Muscle of leg (tissue), 11 donors: Measurements from ENCODE around the gene ATP6V1B1. TPM values are rescaled to one million over a fixed set of nuclear protein-coding genes. Genes with fewer than 3 reads are reported as not detected.
A peak's percentile ranks its signal among the peaks of the same experiment; 100 is the strongest.

ENCODE experiments used
- DNase-seq: peaks from one replicate; pipeline ENCODE4 v3.0.0; 2013
- H3K27ac ChIP-seq: one replicate; pipeline ENCODE4 v1.5.1; 2013; ENCODE audit warnings: mild to moderate bottlenecking, low read length, control low read depth
- H3K27me3 ChIP-seq: one replicate; pipeline ENCODE4 v1.6.1; 2013; ENCODE audit warnings: low read length; ENCODE audit not compliant: control insufficient read depth, insufficient read depth
- H3K36me3 ChIP-seq: one replicate; pipeline ENCODE4 v1.6.1; 2013; ENCODE audit warnings: low read length; ENCODE audit not compliant: control insufficient read depth, insufficient read depth
- H3K4me1 ChIP-seq: one replicate; pipeline ENCODE4 v1.6.1; 2013; ENCODE audit warnings: low read length; ENCODE audit not compliant: control insufficient read depth, insufficient read depth
- H3K4me3 ChIP-seq: one replicate; pipeline ENCODE4 v1.5.1; 2013; ENCODE audit warnings: low read length, control low read depth
- H3K9me3 ChIP-seq: replicated peaks from 2 replicates; pipeline ENCODE4 v1.6.1; 2013; ENCODE audit warnings: low read depth, low read length; ENCODE audit not compliant: control insufficient read depth
- WGBS: methylation state at CpG from one replicate; pipeline ENCODE4 v1.1.5; 2013; ENCODE audit warnings: missing lambda C conversion rate; ENCODE audit not compliant: insufficient coverage; 5-methylcytosine and 5-hydroxymethylcytosine counted together
- polyA plus RNA-seq, 8 donors: library from polyadenylated mRNA; unstranded; fragments of 120-200 nt; gene quantifications; one replicate each; pipeline versions ENCODE4 v1.2.1 to v1.2.3, GENCODE V29; 2013; ENCODE audit warnings: inconsistent platforms in 1 of 8, low replicate concordance in 1 of 8; ENCODE audit not compliant: insufficient read length in 8 of 8, insufficient read depth in 1 of 8
- total RNA-seq: library from RNA; stranded (reverse); fragments of 120-200 nt; gene quantifications from one replicate; pipeline ENCODE4 v1.2.4, GENCODE V29; 2013

The ATP6V1B1 gene
- total and polyA plus RNA-seq, 9 donors: 0.30 to 2.7 (median 0.80) TPM

DNA sequence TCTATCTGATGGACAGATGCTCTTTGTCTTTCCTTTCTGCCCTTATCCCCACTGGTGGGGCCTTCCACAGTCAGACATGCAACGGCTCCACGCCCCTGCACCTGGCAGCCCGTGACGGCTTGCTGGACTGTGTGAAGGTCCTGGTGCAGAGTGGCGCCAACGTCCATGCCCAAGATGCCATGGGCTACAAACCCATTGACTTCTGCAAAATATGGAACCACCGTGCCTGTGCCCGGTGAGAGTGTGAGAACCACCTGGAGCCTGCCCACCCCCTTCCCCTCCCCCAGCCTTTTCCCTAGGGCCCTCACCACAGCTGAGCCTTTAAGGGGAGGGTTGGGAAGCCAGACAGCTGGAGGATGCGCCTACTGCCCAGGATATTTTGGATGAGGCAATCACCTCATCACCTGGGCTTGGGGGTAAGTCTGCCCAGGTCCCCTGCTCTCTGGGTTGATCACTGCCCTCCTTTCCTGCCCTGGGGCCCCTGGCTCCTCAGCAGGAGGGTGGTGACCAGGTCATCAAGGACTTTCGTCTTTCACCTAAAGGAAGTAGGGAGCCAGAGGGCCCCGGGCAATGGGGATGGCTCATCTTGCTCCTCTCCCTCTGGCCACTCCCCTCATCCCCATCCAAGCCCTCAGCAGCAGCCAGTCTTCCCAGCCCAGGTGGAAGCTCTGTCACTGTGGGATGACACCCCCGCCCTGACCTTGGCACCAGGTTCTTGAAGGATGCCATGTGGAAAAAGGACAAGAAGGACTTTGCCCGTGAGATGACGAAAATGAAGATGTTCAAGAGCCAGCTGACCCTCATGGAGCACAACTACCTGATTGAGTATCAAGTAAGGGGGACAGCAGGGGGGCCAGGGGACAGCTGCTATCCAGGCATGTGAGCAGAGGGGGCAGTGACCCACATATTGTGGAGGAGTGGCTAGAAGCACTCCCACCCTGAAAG lies 46.4 kb downstream of the ATP6V1B1 start:
- no peak for DNase-seq
- Histone ChIP-seq H3K9me3 (no peaks in the 10 kb centered on the region), H3K27ac (no peak overlapping the region), H3K4me3 (no peak overlapping the region), H3K27me3 (no peaks in the 10 kb centered on the region), H3K4me1 (peaks cover 15% of the 10 kb centered on the region), H3K36me3 (peaks cover 17% of the 10 kb centered on the region)
- WGBS: 83% methylated on average over 9 of the region's 14 CpGs

DNA sequence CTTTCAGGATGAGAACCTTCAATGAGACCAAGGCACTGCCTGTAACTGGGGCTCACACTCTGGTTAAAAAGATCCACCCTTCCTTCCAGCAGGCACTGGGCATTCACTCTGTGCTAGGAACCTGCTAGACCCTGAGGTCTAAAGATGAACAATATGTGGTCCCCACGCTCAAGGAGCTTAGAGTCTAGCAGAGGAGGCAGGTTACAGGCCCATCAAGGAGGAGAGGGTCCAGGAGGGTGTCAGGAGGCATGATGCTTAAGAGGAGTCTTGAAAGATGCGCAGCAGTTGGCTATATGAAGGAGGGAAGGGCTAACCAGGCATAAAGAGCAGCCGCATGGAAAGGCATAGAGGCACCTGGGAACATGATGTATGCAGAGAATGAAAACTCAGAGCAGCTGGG lies 47.3 kb downstream of the ATP6V1B1 start:
- H3K4me1 ChIP-seq: peaks cover 14% of the 10 kb centered on the region
- no peak overlapping the region for H3K27ac ChIP-seq
- no peak for DNase-seq
- H3K9me3 ChIP-seq: no peaks in the 10 kb centered on the region
- H3K36me3 ChIP-seq: peaks cover 24% of the 10 kb centered on the region
- H3K27me3 ChIP-seq: no peaks in the 10 kb centered on the region
- WGBS: 88% methylated on average over 3 of the region's 3 CpGs
- H3K4me3 ChIP-seq: no peak overlapping the region

DNA sequence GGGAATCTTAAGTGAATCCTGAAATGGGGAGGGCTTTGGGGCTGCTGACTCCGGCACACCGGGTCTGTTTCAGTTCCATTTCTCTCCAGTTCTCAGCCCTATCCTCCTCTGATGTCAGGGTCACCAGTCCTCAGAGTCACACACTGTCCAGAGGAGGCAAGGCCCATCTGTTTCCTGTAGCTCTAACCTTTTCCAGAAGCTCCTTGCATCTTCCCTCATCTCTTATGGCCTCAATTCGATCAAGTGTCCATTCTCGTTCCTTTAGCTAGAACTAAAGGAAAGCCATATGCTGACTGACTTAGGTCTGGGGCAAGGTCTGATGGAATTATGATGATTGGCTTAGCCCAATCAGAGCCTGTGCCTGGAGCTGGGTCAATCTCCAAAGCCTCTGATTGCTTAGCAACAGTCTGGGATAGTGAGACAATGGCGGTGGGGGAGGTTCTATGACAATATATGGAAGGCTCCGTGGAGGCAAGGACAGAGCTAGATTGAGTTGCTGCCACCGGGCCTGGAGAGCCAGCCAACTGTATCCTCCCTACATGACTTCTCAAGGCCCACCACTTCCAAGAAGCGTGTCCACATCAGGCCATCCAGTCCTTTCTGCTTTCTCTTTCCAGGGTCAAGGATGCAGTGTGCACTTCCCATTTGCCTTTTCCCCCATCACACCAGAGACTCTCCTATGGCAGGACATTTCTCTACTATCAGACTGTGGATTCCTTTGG lies 48.0 kb downstream of the ATP6V1B1 start:
- no peak overlapping the region for H3K27ac ChIP-seq
- WGBS: 88% methylated on average over 5 of the region's 8 CpGs
- DNase-seq: no peak
- H3K27me3 ChIP-seq: no peaks in the 10 kb centered on the region
- H3K9me3 ChIP-seq: no peaks in the 10 kb centered on the region
- H3K36me3 ChIP-seq: peaks cover 31% of the 10 kb centered on the region
- peaks cover 14% of the 10 kb centered on the region for H3K4me1 ChIP-seq
- H3K4me3 ChIP-seq: no peak overlapping the region

DNA sequence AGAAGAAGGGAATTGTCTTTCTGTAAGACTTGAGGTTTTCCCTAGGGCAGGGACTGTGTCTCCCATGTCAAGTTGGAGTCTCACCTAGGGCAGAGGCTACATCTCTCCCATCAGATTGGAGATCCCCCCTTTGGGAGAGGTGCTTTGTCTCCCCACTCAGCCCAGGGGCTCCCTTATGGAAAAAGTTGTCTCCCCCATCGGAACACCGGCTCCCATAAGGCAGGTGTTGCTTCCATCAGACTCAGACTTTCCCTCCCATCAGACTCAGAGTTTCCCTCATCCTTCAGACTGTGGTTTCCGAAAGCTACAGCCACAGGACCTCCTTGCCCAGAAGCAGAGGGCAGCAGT lies 48.5 kb downstream of the ATP6V1B1 start:
- no peaks in the 10 kb centered on the region for H3K9me3 ChIP-seq
- DNase-seq: no peak
- no peak overlapping the region for H3K27ac ChIP-seq
- no peak overlapping the region for H3K4me3 ChIP-seq
- WGBS: 92% methylated on average over 3 of the region's 3 CpGs
- H3K27me3 ChIP-seq: no peaks in the 10 kb centered on the region
- H3K4me1 ChIP-seq: peaks cover 10% of the 10 kb centered on the region
- H3K36me3 ChIP-seq: peaks cover 36% of the 10 kb centered on the region

DNA sequence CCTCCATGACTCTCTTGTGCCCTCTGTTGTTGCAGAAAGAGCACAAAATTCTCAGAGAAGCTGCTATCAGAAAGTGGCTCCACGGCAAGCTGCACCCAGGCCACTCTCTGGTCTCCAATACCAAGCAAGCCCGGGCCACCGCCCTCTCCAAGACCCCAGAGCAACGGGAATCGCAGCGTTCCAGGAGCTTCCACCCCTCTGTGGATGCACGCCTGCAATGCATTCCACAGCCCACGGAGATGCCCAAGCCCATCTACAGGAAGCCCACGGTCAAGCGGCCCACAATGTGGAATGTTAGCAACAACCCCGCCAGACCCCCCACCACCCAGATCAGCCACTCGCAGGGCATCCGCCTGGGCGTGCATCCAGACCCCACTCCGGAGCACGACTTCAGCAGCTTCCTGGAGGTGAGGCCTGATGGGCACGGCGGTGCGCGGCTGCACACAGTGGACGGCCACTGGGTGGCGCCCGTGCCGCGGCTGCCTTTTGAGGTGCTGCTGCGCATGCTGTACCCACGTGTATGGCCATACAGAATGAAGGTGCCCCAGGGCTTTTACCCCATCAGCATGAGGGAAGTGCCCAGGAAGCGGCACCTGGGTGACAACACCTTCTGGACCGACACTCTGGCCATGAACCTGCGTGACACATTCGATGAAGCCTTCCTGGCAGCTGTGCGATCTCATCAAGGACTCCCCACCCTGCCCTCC lies 49.0 kb downstream of the ATP6V1B1 start:
- no peak overlapping the region for H3K4me3 ChIP-seq
- H3K9me3 ChIP-seq: no peaks in the 10 kb centered on the region
- no peaks in the 10 kb centered on the region for H3K27me3 ChIP-seq
- peaks cover 40% of the 10 kb centered on the region for H3K36me3 ChIP-seq
- H3K4me1 ChIP-seq: peaks cover 9% of the 10 kb centered on the region
- DNase-seq: peak; percentile 20
- 28% methylated on average over 28 of the region's 32 CpGs for WGBS
- no peak overlapping the region for H3K27ac ChIP-seq

DNA sequence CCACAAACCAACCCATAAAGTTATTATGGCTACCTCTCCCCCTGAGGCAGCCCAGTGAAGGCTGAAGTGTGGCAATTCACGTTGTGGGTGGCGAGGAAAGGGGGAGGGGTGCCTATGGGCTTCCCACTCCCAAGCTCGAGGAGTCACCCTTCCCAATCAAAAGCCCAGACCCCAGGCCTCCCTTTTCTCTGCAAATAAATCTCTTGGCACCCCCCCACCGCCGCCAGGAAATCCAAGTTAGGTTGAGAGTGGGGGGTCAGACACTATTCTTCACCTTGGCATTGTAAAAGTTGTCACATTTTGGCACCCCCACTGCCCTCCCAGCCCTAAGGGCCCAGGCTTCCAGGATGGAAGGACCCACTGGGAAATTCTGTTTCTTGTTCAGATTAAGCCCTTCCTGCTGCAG lies 49.6 kb downstream of the ATP6V1B1 start:
- Histone ChIP-seq H3K27ac (no peak overlapping the region), H3K4me3 (no peak overlapping the region), H3K27me3 (no peaks in the 10 kb centered on the region), H3K36me3 (peaks cover 46% of the 10 kb centered on the region), H3K9me3 (no peaks in the 10 kb centered on the region), H3K4me1 (peaks cover 9% of the 10 kb centered on the region)
- whole genome bisulfite sequencing: no CpG with 5 or more reads among the region's 5 CpGs
- DNase-seq: no peak

DNA sequence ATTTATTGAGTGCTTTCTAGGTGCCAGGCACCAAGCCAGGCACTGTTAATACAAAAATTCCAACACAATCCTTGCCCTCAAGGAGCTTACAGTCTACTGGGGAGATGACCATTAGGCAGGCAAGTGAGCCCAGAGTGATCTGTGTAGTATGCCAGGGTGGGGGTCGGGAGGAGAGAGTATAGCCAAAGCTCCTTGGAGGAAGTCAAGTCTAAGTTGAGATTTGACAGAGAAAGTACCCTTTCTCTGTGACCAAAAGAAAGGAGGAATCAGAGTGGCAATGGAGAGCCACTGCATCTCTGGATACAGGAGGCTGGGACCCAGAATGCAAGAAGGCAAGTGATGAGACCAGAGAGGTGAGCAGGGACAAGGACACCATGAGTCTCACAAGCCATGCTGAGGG lies 50.3 kb downstream of the ATP6V1B1 start:
- Histone ChIP-seq H3K27ac (no peak overlapping the region), H3K27me3 (no peaks in the 10 kb centered on the region), H3K9me3 (no peaks in the 10 kb centered on the region), H3K36me3 (peaks cover 52% of the 10 kb centered on the region), H3K4me1 (peaks cover 9% of the 10 kb centered on the region), H3K4me3 (no peak overlapping the region)
- 83% methylated on average over 1 of the region's 1 CpG for WGBS
- DNase-seq: no peak

DNA sequence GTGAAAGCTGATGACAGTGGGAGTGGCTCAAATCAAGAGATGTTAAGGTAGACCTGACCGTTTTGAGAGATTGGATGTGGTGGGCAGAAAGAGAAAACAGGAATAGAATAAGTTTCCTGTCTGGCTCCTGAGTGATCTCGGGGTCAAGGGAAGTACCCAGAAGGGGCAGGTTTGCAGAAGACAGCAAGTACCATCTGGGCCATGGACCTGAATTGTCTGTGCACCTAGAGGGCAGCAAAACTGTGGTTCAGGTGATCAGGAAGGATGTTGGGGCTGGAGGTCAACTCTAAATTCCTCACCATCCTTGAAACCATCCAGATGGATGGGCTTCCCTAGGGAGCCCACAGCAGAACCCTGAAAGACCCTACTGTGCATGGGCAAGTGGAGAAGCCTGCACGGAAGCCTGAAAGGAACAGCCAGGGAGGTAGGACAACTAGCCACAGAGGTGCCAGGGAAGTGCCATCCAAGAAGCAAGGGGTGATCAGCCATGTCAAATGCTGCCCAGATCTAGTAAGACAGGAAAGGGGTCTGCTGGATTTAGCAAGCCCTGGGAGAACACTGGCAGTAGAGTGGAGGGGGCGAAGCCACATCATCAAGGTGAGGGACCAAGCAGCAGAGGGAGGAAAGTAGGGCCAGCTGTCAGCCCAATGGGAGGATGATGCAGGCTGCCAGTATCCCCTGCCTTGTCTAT lies 50.9 kb downstream of the ATP6V1B1 start:
- Histone ChIP-seq H3K27me3 (no peaks in the 10 kb centered on the region), H3K4me3 (no peak overlapping the region), H3K4me1 (peaks cover 9% of the 10 kb centered on the region), H3K36me3 (peaks cover 59% of the 10 kb centered on the region), H3K27ac (no peak overlapping the region), H3K9me3 (no peaks in the 10 kb centered on the region)
- no peak for DNase-seq
- WGBS: 88% methylated on average over 4 of the region's 4 CpGs

DNA sequence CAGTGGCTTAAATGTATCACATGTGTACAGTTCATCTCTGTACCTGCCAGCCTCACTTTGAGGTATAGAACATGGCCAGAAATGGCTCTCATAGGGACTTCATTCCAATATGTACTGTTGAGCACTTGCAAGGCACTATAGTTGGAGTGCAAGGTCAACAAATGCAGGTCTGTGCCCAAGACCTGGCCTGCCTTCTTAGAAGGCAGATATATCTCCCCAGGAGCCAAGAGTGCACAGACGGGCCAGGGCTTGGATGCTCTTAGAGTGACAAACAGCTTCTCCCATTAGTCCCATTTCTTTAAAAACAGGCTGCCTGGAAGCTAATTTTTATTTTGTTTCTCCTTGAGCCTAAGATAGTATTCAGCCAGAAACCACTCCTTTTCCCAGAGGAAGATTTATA lies 51.7 kb downstream of the ATP6V1B1 start:
- DNase-seq: no peak
- Histone ChIP-seq H3K27me3 (no peaks in the 10 kb centered on the region), H3K36me3 (peaks cover 61% of the 10 kb centered on the region), H3K9me3 (no peaks in the 10 kb centered on the region), H3K4me3 (no peak overlapping the region), H3K27ac (no peak overlapping the region), H3K4me1 (peaks cover 9% of the 10 kb centered on the region)
- 55% methylated on average over 1 of the region's 1 CpG for WGBS
